A549 (cell line): ENCODE data around the gene LIPE. TPM values are rescaled to one million over a fixed set of nuclear protein-coding genes. Genes with fewer than 3 reads are reported as not detected.

Source experiments
- ATAC-seq, 2 experiments: fragments of 200-7000 bp in 1 of 2; fragments of >200 bp in 1 of 2; cut with Nextera tagmentation in 1 of 2; cut with Tn5 transposase in 1 of 2; 3 replicates each; pipeline versions ENCODE4 v1.8.0 to v1.9.1; 2018 to 2020; ENCODE audit warnings: mild to moderate bottlenecking in 1 of 2, moderate library complexity in 1 of 2
- CTCF ChIA-PET: fragments of 300-600 bp; sonication (Branson Sonifier 250); formaldehyde crosslinking; extraction: SDS; loops from one replicate; lab custom pipeline; 2021; ENCODE audit warnings: antibody characterized with exemption, inconsistent platforms; lab: Yijun Ruan, JAX
- POLR2A ChIA-PET: fragments of 350-600 bp; formaldehyde crosslinking; extraction: SDS; loops from one replicate; lab custom pipeline; 2021; ENCODE audit warnings: antibody characterized with exemption, inconsistent platforms; lab: Yijun Ruan, JAX
- DNase-seq, 2 experiments: peaks; one replicate each; pipeline versions ENCODE4 v3.0.0 to v3.0.0-alpha.2; 2011 to 2016; ENCODE audit warnings: low read depth in 1 of 2, low spot score in 1 of 2
- FAIRE-seq: peaks from 2 replicates; lab custom pipeline; 2011; peaks lifted over from hg19 to GRCh38; lab: Jason Lieb, UNC
- H3K27ac ChIP-seq, 2 experiments: fragments of >200 bp; sonication (Bioruptor Twin); formaldehyde crosslinking; 3 replicates each; pipeline ENCODE4 v1.5.1; 2016 to 2017
- H3K4me1 ChIP-seq: fragments of >200 bp; sonication (Bioruptor Twin); formaldehyde crosslinking; 3 replicates; pipeline ENCODE4 v1.6.1; 2016
- H3K4me2 ChIP-seq: fragments of >200 bp; sonication (Bioruptor Twin); formaldehyde crosslinking; 3 replicates; pipeline ENCODE4 v1.6.1; 2016
- H3K4me3 ChIP-seq: fragments of >200 bp; sonication (Bioruptor Twin); formaldehyde crosslinking; 3 replicates; pipeline ENCODE4 v1.5.1; 2016
- H3K9me3 ChIP-seq: fragments of >200 bp; sonication (Bioruptor Twin); formaldehyde crosslinking; 3 replicates; pipeline ENCODE4 v1.6.1; 2016
- ATOH8 ChIP-seq: fragments of 250-450 bp; sonication (Bioruptor Pico); IDR thresholded peaks from 2 replicates; pipeline ENCODE4 v1.5.0; 2020; ENCODE audit warnings: low read depth, mild to moderate bottlenecking, moderate library complexity
- CBX8 ChIP-seq: fragments of 200-600 bp; sonication (generic); IDR thresholded peaks from 2 replicates; pipeline ENCODE4 v1.6.1; 2016
- CHD4 ChIP-seq: fragments of 200-600 bp; sonication (generic); IDR thresholded peaks from 2 replicates; pipeline ENCODE4 v1.6.1; 2016; ENCODE audit warnings: antibody characterized with exemption, mild to moderate bottlenecking, borderline replicate concordance
- CTCF ChIP-seq: fragments of >200 bp; sonication (Bioruptor Twin); formaldehyde crosslinking; IDR thresholded peaks from 3 replicates; pipeline ENCODE4 v1.5.1; 2016
- EP300 ChIP-seq, 2 experiments: fragments of >200 bp; sonication (Bioruptor Twin); formaldehyde crosslinking; IDR thresholded peaks; 2 replicates in 1 of 2; 3 replicates in 1 of 2; pipeline ENCODE4 v1.6.1; 2016 to 2017
- ESRRA ChIP-seq: fragments of 150-350 bp; IDR thresholded peaks from 2 replicates; pipeline ENCODE4 v1.6.1; 2014; ENCODE audit warnings: mild to moderate bottlenecking, low read length, borderline replicate concordance
- GATA3 ChIP-seq: IDR thresholded peaks from 2 replicates; pipeline ENCODE4 v1.6.1; 2012; ENCODE audit warnings: borderline replicate concordance
- JUN ChIP-seq, 2 experiments: fragments of >200 bp; sonication (Bioruptor Twin); formaldehyde crosslinking; IDR thresholded peaks; 2 replicates in 1 of 2; 3 replicates in 1 of 2; pipeline ENCODE4 v1.6.1; 2016 to 2017
- KDM5A ChIP-seq: fragments of 200-600 bp; sonication (generic); IDR thresholded peaks from 2 replicates; pipeline ENCODE4 v1.6.1; 2016; ENCODE audit warnings: antibody characterized with exemption, mild to moderate bottlenecking
- MAFK ChIP-seq: fragments of 450-650 bp; IDR thresholded peaks from 2 replicates; pipeline ENCODE4 v1.6.1; 2014; ENCODE audit not compliant: partially characterized antibody
- MYC ChIP-seq: IDR thresholded peaks from 2 replicates; pipeline ENCODE4 v1.6.1; 2012; ENCODE audit warnings: mild to moderate bottlenecking, inconsistent platforms, low read length, improper control_type of control experiment, borderline replicate concordance
- NFE2L2 ChIP-seq: fragments of 150-350 bp; conservative IDR thresholded peaks from 2 replicates; pipeline ENCODE4 v1.6.1; 2014; ENCODE audit warnings: low read length
- NPAS2 ChIP-seq: fragments of 250-450 bp; sonication (Bioruptor Pico); IDR thresholded peaks from 2 replicates; pipeline ENCODE4 v1.8.0; 2022; ENCODE audit warnings: mild to moderate bottlenecking, moderate library complexity, borderline replicate concordance
- PHF8 ChIP-seq: fragments of 200-600 bp; sonication (generic); IDR thresholded peaks from 2 replicates; pipeline ENCODE4 v1.6.1; 2016; ENCODE audit warnings: low read depth, mild to moderate bottlenecking, antibody characterized with exemption, moderate library complexity, borderline replicate concordance
- POLR2A ChIP-seq: IDR thresholded peaks from 2 replicates; pipeline ENCODE4 v1.6.1; 2012; ENCODE audit warnings: mild to moderate bottlenecking, low read length
- POLR2AphosphoS2 ChIP-seq: conservative IDR thresholded peaks from 2 replicates; pipeline ENCODE4 v1.6.1; 2012; ENCODE audit warnings: low read length, improper control_type of control experiment, inconsistent platforms
- RARB ChIP-seq: fragments of 250-450 bp; sonication (Bioruptor Pico); IDR thresholded peaks from 2 replicates; pipeline ENCODE4 v1.8.0; 2021; ENCODE audit warnings: mild to moderate bottlenecking, moderate library complexity
- RFX5 ChIP-seq: fragments of 450-650 bp; IDR thresholded peaks from 2 replicates; pipeline ENCODE4 v1.7.1; 2014; ENCODE audit warnings: antibody characterized with exemption, mild to moderate bottlenecking, moderate library complexity
- ZC3H11A ChIP-seq: fragments of 450-650 bp; IDR thresholded peaks from 2 replicates; pipeline ENCODE4 v1.6.1; 2014; ENCODE audit warnings: antibody characterized with exemption, mild to moderate bottlenecking
- ZSCAN20 ChIP-seq: fragments of 250-450 bp; sonication (Bioruptor Pico); IDR thresholded peaks from 2 replicates; pipeline ENCODE4 v1.8.0; 2022; ENCODE audit warnings: mild to moderate bottlenecking, moderate library complexity
- WGBS: methylation state at CpG from one replicate; pipeline ENCODE4 v1.1.6; 2017; ENCODE audit errors: missing lambda C conversion rate; 5-methylcytosine and 5-hydroxymethylcytosine counted together
- polyA plus RNA-seq, 4 experiments: library from polyadenylated mRNA; depleted of rRNA in 3 of 4; stranded (reverse); fragments of >200 nt; fragmentation: RNase III in 1 of 4; extraction: RNeasy Plus Mini Kit Qiagen cat#74134 plus additional on column Dnase treatment in 1 of 4; gene quantifications; 2 replicates in 3 of 4; 3 replicates in 1 of 4; pipeline ENCODE4 v1.2.3, GENCODE V29; 2011 to 2017
- TF ChIP-seq, protein P1 (sequence below): fragments of 450-650 bp; IDR thresholded peaks from 2 replicates; pipeline ENCODE4 v1.6.1; 2014; ENCODE audit warnings: antibody characterized with exemption
- TF ChIP-seq, protein P2 (sequence below): IDR thresholded peaks from 2 replicates; pipeline ENCODE4 v1.6.1; 2012; ENCODE audit warnings: low read depth, borderline replicate concordance
- TF ChIP-seq, protein P3 (sequence below): fragments of >200 bp; sonication (Bioruptor Twin); formaldehyde crosslinking; IDR thresholded peaks from 2 replicates; pipeline ENCODE4 v1.6.1; 2016
- TF ChIP-seq, protein P4 (sequence below): IDR thresholded peaks from 2 replicates; pipeline ENCODE4 v1.6.1; 2012
- TF ChIP-seq, protein P5 (sequence below): fragments of 200-600 bp; sonication (generic); IDR thresholded peaks from 2 replicates; pipeline ENCODE4 v1.6.1; 2016; ENCODE audit warnings: antibody characterized with exemption, mild to moderate bottlenecking, moderate library complexity

The LIPE gene
- polyA plus RNA-seq, 2 of the 4 experiments (the other 2 are of a cell fraction), result 1.6 to 3.2 TPM

GRCh38 chr19:42363614-42364346, 63.4 kb downstream of the LIPE start:
- Histone ChIP-seq H3K9me3 (peaks cover 16% of the 10 kb centered on the region), H3K4me1 (no peaks in the 10 kb centered on the region), H3K4me3 (no peak overlapping the region), H3K27ac (no peak overlapping the region), H3K4me2 (no peak overlapping the region)
- peak in 1 of 2 experiments; percentile 65 for DNase-seq
- FAIRE-seq, result peak; percentile 91
- ChIA-PET CTCF (interaction anchor here (0.9 to 3.0 kb wide), 5 partner anchors 8 to 67 kb away, joined by 3 to 20 read pairs (median 5); no protein-coding TSS in a partner anchor), POLR2A (interaction anchor here (0.6 kb wide), 1 partner anchor 119 kb away, joined by 3 read pairs; no protein-coding TSS in a partner anchor)
- TF ChIP-seq JUN (IDR thresholded peaks at IDR 0.05) (no peak), PHF8 (no peak), ATOH8 (no peak), ZSCAN20 (CRISPR knock-in tag) (no peak), MYC (no peak), CHD4 (no peak), NPAS2 (no peak), MAFK (no peak), KDM5A (no peak), RFX5 (no peak), NFE2L2 (no peak), RARB (CRISPR knock-in tag) (no peak), CTCF (no peak), CBX8 (no peak), ZC3H11A (no peak), ESRRA (no peak)
- TF ChIP-seq, protein P1, sequence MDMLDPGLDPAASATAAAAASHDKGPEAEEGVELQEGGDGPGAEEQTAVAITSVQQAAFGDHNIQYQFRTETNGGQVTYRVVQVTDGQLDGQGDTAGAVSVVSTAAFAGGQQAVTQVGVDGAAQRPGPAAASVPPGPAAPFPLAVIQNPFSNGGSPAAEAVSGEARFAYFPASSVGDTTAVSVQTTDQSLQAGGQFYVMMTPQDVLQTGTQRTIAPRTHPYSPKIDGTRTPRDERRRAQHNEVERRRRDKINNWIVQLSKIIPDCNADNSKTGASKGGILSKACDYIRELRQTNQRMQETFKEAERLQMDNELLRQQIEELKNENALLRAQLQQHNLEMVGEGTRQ, result no peak
- TF ChIP-seq, protein P2, sequence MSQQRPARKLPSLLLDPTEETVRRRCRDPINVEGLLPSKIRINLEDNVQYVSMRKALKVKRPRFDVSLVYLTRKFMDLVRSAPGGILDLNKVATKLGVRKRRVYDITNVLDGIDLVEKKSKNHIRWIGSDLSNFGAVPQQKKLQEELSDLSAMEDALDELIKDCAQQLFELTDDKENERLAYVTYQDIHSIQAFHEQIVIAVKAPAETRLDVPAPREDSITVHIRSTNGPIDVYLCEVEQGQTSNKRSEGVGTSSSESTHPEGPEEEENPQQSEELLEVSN, result no peak
- TF ChIP-seq, protein P3, sequence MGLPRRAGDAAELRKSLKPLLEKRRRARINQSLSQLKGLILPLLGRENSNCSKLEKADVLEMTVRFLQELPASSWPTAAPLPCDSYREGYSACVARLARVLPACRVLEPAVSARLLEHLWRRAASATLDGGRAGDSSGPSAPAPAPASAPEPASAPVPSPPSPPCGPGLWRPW, result no peak
- WGBS, result 78% methylated on average over 17 of the region's 17 CpGs
- ATAC-seq, result no peak

DNA sequence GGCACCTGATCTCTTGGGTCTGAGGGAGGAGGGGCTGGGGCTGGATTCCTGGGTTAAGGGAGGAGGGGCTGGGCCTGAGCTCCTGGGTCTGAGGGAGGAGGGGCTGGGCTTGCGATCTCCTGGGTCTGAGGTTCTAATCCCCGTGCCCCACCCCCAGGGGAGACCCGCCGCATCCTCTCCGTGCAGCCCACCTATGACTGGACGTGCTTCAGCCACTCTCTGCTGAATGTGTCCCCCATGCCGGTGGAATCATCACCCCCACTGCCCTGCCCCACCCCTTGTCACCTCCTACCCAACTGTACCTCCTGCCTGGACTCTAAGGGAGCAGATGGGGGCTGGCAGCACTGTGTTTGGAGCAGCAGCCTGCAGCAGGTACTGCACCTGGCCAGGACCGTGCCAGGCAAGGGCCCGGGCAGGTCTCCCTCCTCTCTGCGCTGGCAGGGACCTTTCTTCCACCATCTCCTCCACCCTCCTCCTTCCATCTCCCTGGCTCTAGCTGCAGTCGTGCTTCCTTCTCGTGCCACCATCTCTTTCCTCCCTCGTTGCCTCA, 64.2 kb downstream of the LIPE start:
- POLR2A ChIA-PET, result interaction anchor here (0.6 kb wide), 1 partner anchor 119 kb away, joined by 3 read pairs; no protein-coding TSS in a partner anchor
- H3K4me3 ChIP-seq, result no peak overlapping the region
- no peaks in the 10 kb centered on the region for H3K4me1 ChIP-seq
- ATAC-seq, result no peak
- no peak overlapping the region for H3K27ac ChIP-seq
- peaks cover 16% of the 10 kb centered on the region for H3K9me3 ChIP-seq
- FAIRE-seq, result no peak
- TF ChIP-seq POLR2AphosphoS2 (no peak), EP300 (IDR thresholded peaks at IDR 0.05) (no peak), MYC (no peak), GATA3 (no peak), ATOH8 (no peak), POLR2A (no peak), ZC3H11A (no peak), PHF8 (no peak), NFE2L2 (no peak)
- TF ChIP-seq, protein P4, sequence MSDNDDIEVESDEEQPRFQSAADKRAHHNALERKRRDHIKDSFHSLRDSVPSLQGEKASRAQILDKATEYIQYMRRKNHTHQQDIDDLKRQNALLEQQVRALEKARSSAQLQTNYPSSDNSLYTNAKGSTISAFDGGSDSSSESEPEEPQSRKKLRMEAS, result no peak
- TF ChIP-seq, protein P5, sequence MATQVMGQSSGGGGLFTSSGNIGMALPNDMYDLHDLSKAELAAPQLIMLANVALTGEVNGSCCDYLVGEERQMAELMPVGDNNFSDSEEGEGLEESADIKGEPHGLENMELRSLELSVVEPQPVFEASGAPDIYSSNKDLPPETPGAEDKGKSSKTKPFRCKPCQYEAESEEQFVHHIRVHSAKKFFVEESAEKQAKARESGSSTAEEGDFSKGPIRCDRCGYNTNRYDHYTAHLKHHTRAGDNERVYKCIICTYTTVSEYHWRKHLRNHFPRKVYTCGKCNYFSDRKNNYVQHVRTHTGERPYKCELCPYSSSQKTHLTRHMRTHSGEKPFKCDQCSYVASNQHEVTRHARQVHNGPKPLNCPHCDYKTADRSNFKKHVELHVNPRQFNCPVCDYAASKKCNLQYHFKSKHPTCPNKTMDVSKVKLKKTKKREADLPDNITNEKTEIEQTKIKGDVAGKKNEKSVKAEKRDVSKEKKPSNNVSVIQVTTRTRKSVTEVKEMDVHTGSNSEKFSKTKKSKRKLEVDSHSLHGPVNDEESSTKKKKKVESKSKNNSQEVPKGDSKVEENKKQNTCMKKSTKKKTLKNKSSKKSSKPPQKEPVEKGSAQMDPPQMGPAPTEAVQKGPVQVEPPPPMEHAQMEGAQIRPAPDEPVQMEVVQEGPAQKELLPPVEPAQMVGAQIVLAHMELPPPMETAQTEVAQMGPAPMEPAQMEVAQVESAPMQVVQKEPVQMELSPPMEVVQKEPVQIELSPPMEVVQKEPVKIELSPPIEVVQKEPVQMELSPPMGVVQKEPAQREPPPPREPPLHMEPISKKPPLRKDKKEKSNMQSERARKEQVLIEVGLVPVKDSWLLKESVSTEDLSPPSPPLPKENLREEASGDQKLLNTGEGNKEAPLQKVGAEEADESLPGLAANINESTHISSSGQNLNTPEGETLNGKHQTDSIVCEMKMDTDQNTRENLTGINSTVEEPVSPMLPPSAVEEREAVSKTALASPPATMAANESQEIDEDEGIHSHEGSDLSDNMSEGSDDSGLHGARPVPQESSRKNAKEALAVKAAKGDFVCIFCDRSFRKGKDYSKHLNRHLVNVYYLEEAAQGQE, result no peak
- CTCF ChIA-PET, result interaction anchor here (0.9 to 3.0 kb wide), 4 partner anchors 8 to 66 kb away, joined by 3 to 20 read pairs (median 6); no protein-coding TSS in a partner anchor
- H3K4me2 ChIP-seq, result no peak overlapping the region
- 94% methylated on average over 13 of the region's 13 CpGs for WGBS
- DNase-seq, result no peak
